HG02885 (cell line): ENCODE measurements around the gene HYOU1.
"Not testable (repeated sequence)": the region's sequence is repeated elsewhere in the genome, so short reads cannot be mapped to it uniquely, and the experiment has no call there.

Source experiments
- ATAC-seq: cut with Tn5 transposase; IDR thresholded peaks from one replicate; pipeline ENCODE4 v1.9.1; 2021; ENCODE audit warnings: mild to moderate bottlenecking; ENCODE audit not compliant: unreplicated experiment, poor library complexity

HYOU1 gene

GRCh38 chr11:119046489-119046888, 10.5 kb downstream of the HYOU1 start:
- no peak for ATAC-seq

GRCh38 chr11:119044708-119045107, 12.3 kb downstream of the HYOU1 start:
- ATAC-seq, result no peak

GRCh38 chr11:119042927-119043326, 14.1 kb downstream of the HYOU1 start:
- ATAC-seq, result no peak

- no peak for ATAC-seq
Measured at GRCh38 chr11:119041821-119042514, 15.0 kb downstream of the HYOU1 start.

GRCh38 chr11:119039471-119039870, 17.5 kb downstream of the HYOU1 start:
- not testable (repeated sequence) for ATAC-seq

- ATAC-seq, result no peak
Measured at GRCh38 chr11:119038884-119039283, 18.1 kb downstream of the HYOU1 start.

GRCh38 chr11:119034813-119035212, 22.2 kb downstream of the HYOU1 start:
- no peak for ATAC-seq

GRCh38 chr11:119033421-119033820, 23.6 kb downstream of the HYOU1 start:
- ATAC-seq, result not testable (repeated sequence)

- ATAC-seq, result no peak
Measured at GRCh38 chr11:119031912-119032280, 25.1 kb downstream of the HYOU1 start.

GRCh38 chr11:119030329-119031047, 26.5 kb downstream of the HYOU1 start, which contains the start of gene SLC37A4:
SLC37A4 (minus strand) TSS chr11:119030877.
- peak; percentile 91 for ATAC-seq

GRCh38 chr11:119030029-119030328, 27.0 kb downstream of the HYOU1 start:
- peak; percentile 20 for ATAC-seq

- ATAC-seq, result peak; percentile 1
Measured at GRCh38 chr11:119029340-119030028, 27.5 kb downstream of the HYOU1 start.

GRCh38 chr11:119029069-119029339, 28.0 kb downstream of the HYOU1 start:
- no peak for ATAC-seq

GRCh38 chr11:119028346-119029068, 28.5 kb downstream of the HYOU1 start:
- ATAC-seq, result no peak

- no peak for ATAC-seq
Measured at GRCh38 chr11:119027561-119028345, 29.3 kb downstream of the HYOU1 start.

- ATAC-seq, result no peak
Measured at GRCh38 chr11:119026970-119027369, 30.0 kb downstream of the HYOU1 start.

- no peak for ATAC-seq
Measured at GRCh38 chr11:119025978-119026766, 30.8 kb downstream of the HYOU1 start.

- no peak for ATAC-seq
Measured at GRCh38 chr11:119025541-119025940, 31.5 kb downstream of the HYOU1 start.

- no peak for ATAC-seq
Measured at GRCh38 chr11:119025099-119025473, 31.9 kb downstream of the HYOU1 start.
